Left lung (tissue), 10 donors: ENCODE measurements around the gene KIAA1143. TPM values are rescaled to one million over a fixed set of nuclear protein-coding genes. Genes with fewer than 3 reads are reported as not detected.

Experiments
- ATAC-seq: fragments of 200-7000 bp; cut with Tn5 transposase; one replicate; pipeline ENCODE4 v1.9.1; 2020; ENCODE audit warnings: moderate library complexity
- DNase-seq, 4 donors: peaks; one replicate each; pipeline ENCODE4 v3.0.0-alpha.2; 2013 to 2020
- H3K27ac ChIP-seq, 2 donors: fragments of 200-600 bp; sonication (generic) in 1 of 2; one replicate each; pipeline versions ENCODE4 v1.5.0 to v1.8.0; 2020 to 2021
- H3K27me3 ChIP-seq, 2 donors: fragments of 200-600 bp; sonication (generic) in 1 of 2; one replicate each; pipeline versions ENCODE4 v1.5.0 to v1.8.0; 2020 to 2021
- H3K36me3 ChIP-seq, 2 donors: fragments of 200-600 bp; sonication (generic) in 1 of 2; one replicate each; pipeline versions ENCODE4 v1.5.0 to v1.8.0; 2020 to 2021
- H3K4me1 ChIP-seq, 2 donors: fragments of 200-600 bp; one replicate each; pipeline ENCODE4 v1.8.0; 2021
- H3K4me3 ChIP-seq, 2 donors: fragments of 200-600 bp; sonication (generic) in 1 of 2; one replicate each; pipeline versions ENCODE4 v1.5.0 to v1.8.0; 2020 to 2021; ENCODE audit warnings: mild to moderate bottlenecking in 1 of 2
- H3K9me3 ChIP-seq, 2 donors: fragments of 200-600 bp; sonication (generic) in 1 of 2; one replicate each; pipeline versions ENCODE4 v1.5.0 to v1.8.0; 2020 to 2021
- CTCF ChIP-seq, 2 donors: fragments of 200-600 bp; sonication (generic) in 1 of 2; IDR thresholded peaks; one replicate each; pipeline versions ENCODE4 v1.5.0 to v1.8.0; 2021; ENCODE audit warnings: antibody characterized with exemption in 2 of 2
- intact Hi-C, 2 donors: fragments of 100-400 bp; cut with DNase I; formaldehyde crosslinking; loops; one replicate each; pipeline versions ENCODE4 v1.11.2 to v1.14.2; 2022
- polyA plus RNA-seq, 6 donors: library from polyadenylated mRNA; unstranded; fragments of 120-200 nt; gene quantifications; one replicate each; pipeline ENCODE4 v1.2.1, GENCODE V29; 2013; ENCODE audit not compliant: insufficient read length in 6 of 6
- total RNA-seq, 2 donors: library from RNA; stranded (reverse); fragmentation: NEBNext Ultra II Directional; extraction: Animal tissue kit (Norgen Biotek cat#: 25700); gene quantifications; one replicate each; pipeline ENCODE4 v1.2.1, GENCODE V29; 2021
- donor health status: DM: no; HTN: yes; CAD: no.
- donor health status: DM: no; HTN: no; CAD: no.

The KIAA1143 gene
- total and polyA plus RNA-seq, 8 donors, result 20.4 to 60.7 (median 53.6) TPM

GRCh38 chr3:44795197-44795596 lies 33.8 kb upstream of the KIAA1143 start:
- peaks cover 0 to 6% of the 10 kb centered on the region in 2 donors for H3K36me3 ChIP-seq
- DNase-seq (no peak), ATAC-seq (no peak)
- intact Hi-C loops, result no loop called here
- H3K27ac ChIP-seq, result no peak overlapping the region
- no peaks in the 10 kb centered on the region for H3K9me3 ChIP-seq
- no peaks in the 10 kb centered on the region for H3K4me1 ChIP-seq
- no peak overlapping the region for H3K4me3 ChIP-seq
- no peaks in the 10 kb centered on the region for H3K27me3 ChIP-seq
- no peak for TF ChIP-seq CTCF (IDR thresholded peaks at IDR 0.05)

- no peak overlapping the region for H3K4me3 ChIP-seq
- no peaks in the 10 kb centered on the region for H3K4me1 ChIP-seq
- ATAC-seq (no peak), DNase-seq (no peak)
- H3K27ac ChIP-seq, result no peak overlapping the region
- no peaks in the 10 kb centered on the region for H3K9me3 ChIP-seq
- H3K36me3 ChIP-seq, result no peaks in the 10 kb centered on the region
- H3K27me3 ChIP-seq, result no peaks in the 10 kb centered on the region
- intact Hi-C loops, result no loop called here
- no peak for TF ChIP-seq CTCF (IDR thresholded peaks at IDR 0.05)
Measured at GRCh38 chr3:44782891-44783290, 21.5 kb upstream of the KIAA1143 start.

- peaks cover 0 to 19% of the 10 kb centered on the region in 2 donors for H3K36me3 ChIP-seq
- H3K4me3 ChIP-seq, result no peak overlapping the region
- H3K9me3 ChIP-seq, result peaks cover 0 to 54% of the 10 kb centered on the region in 2 donors
- H3K27ac ChIP-seq, result no peak overlapping the region
- no peak for DNase-seq
- H3K27me3 ChIP-seq, result no peaks in the 10 kb centered on the region
- TF ChIP-seq CTCF (IDR thresholded peaks at IDR 0.05), result no peak
- ATAC-seq, result no peak
- no peaks in the 10 kb centered on the region for H3K4me1 ChIP-seq
- intact Hi-C loops, result no loop called here
Measured at GRCh38 chr3:44772099-44772442, 10.7 kb upstream of the KIAA1143 start.

GRCh38 chr3:44771424-44772098 lies 10.1 kb upstream of the KIAA1143 start:
- H3K27ac ChIP-seq, result no peak overlapping the region
- H3K9me3 ChIP-seq, result peaks cover 0 to 54% of the 10 kb centered on the region in 2 donors
- ATAC-seq, result no peak
- no peak overlapping the region for H3K4me3 ChIP-seq
- DNase-seq, result no peak
- peaks cover 0 to 16% of the 10 kb centered on the region in 2 donors for H3K36me3 ChIP-seq
- intact Hi-C loops, result no loop called here
- H3K27me3 ChIP-seq, result no peaks in the 10 kb centered on the region
- no peak for TF ChIP-seq CTCF (IDR thresholded peaks at IDR 0.05)
- H3K4me1 ChIP-seq, result no peaks in the 10 kb centered on the region

GRCh38 chr3:44764248-44764647 lies 2.8 kb upstream of the KIAA1143 start:
- no peak overlapping the region for H3K27ac ChIP-seq
- intact Hi-C loops, result no loop called here
- no peak overlapping the region for H3K4me3 ChIP-seq

More at GRCh38 chr3:44764248-44764647, 2.8 kb upstream of the KIAA1143 start:
- no peaks in the 10 kb centered on the region for H3K36me3 ChIP-seq
- TF ChIP-seq CTCF (IDR thresholded peaks at IDR 0.05), result no peak
- peaks cover 4 to 18% of the 10 kb centered on the region in 2 donors for H3K4me1 ChIP-seq
- no peak for ATAC-seq
- no peaks in the 10 kb centered on the region for H3K27me3 ChIP-seq
- H3K9me3 ChIP-seq, result peaks cover 0 to 14% of the 10 kb centered on the region in 2 donors
- no peak for DNase-seq
